K562 (cell line): ENCODE measurements around the gene METTL21C. TPM values are rescaled to one million over a fixed set of nuclear protein-coding genes. Genes with fewer than 3 reads are reported as not detected.

ENCODE experiments used
- ATAC-seq: fragments of 200-7000 bp; cut with Tn5 transposase; 3 replicates; pipeline ENCODE4 v1.9.1; 2020; ENCODE audit warnings: moderate library complexity
- BruUV-seq: library from RNA; stranded (reverse); fragments of 400-500 nt; replicated peaks from 2 replicates; lab custom pipeline; 2021; lab: Mats Ljungman, UMichigan
- CTCF ChIA-PET: fragments of 300-600 bp; formaldehyde crosslinking; extraction: SDS; loops from one replicate; lab custom pipeline; 2021; ENCODE audit warnings: low intra/inter-chr PET ratio; lab: Yijun Ruan, JAX
- POLR2A ChIA-PET: fragments of 300-600, 350-650 bp; sonication (Branson Sonifier 250); formaldehyde crosslinking; extraction: SDS; loops from one replicate; lab custom pipeline; 2021; ENCODE audit warnings: antibody characterized with exemption, inconsistent platforms; lab: Yijun Ruan, JAX
- DNase-seq, 4 experiments: peaks; one replicate each; pipeline versions ENCODE4 v3.0.0 to v3.0.0-alpha.2; 2011 to 2018; ENCODE audit warnings: low spot score in 3 of 4, mixed read lengths in 3 of 4; ENCODE audit errors: extremely low read depth in 1 of 4
- FAIRE-seq: peaks from 2 replicates; lab custom pipeline; 2011; peaks lifted over from hg19 to GRCh38; lab: Jason Lieb, UNC
- H2AFZ ChIP-seq: 2 replicates; pipeline ENCODE4 v1.6.0; 2011; ENCODE audit warnings: low read depth, low read length, control low read depth, inconsistent platforms
- H3K27ac ChIP-seq: fragments of 200-600 bp; 3 replicates; pipeline ENCODE4 v1.8.0; 2011; ENCODE audit warnings: low read depth, mild to moderate bottlenecking, control low read depth, inconsistent platforms, low read length, moderate library complexity, mixed read lengths; ENCODE audit errors: extremely low read depth
- H3K27me3 ChIP-seq, 2 experiments: fragments of 300-600 bp in 1 of 2; 2 replicates in 1 of 2; 3 replicates in 1 of 2; pipeline versions ENCODE4 v1.6.0 to v1.8.0; 2011; ENCODE audit warnings: inconsistent platforms in 2 of 2, low read length in 2 of 2, mild to moderate bottlenecking in 1 of 2, mixed read lengths in 1 of 2, moderate library complexity in 1 of 2; ENCODE audit not compliant: control insufficient read depth in 2 of 2, insufficient read depth in 2 of 2
- H3K36me3 ChIP-seq: fragments of 300-600 bp; 3 replicates; pipeline ENCODE4 v1.8.0; 2011; ENCODE audit warnings: mild to moderate bottlenecking, low read length, inconsistent platforms; ENCODE audit not compliant: control insufficient read depth, insufficient read depth
- H3K4me1 ChIP-seq, 2 experiments: fragments of 200-600 bp in 1 of 2; replicated peaks in 1 of 2; 2 replicates in 1 of 2; 3 replicates in 1 of 2; pipeline versions ENCODE4 v1.5.1 to v1.8.0; 2011; ENCODE audit warnings: inconsistent platforms in 2 of 2, low read length in 2 of 2, mild to moderate bottlenecking in 1 of 2, mixed read lengths in 1 of 2, moderate library complexity in 1 of 2; ENCODE audit not compliant: control insufficient read depth in 2 of 2, insufficient read depth in 2 of 2
- H3K4me2 ChIP-seq: 2 replicates; pipeline ENCODE4 v1.6.1; 2011; ENCODE audit warnings: low read length, control low read depth, inconsistent platforms, mixed read lengths; ENCODE audit not compliant: insufficient read depth
- H3K4me3 ChIP-seq: fragments of 200-600 bp; sonication (generic), shearing (Covaris generic); 2 replicates; pipeline ENCODE4 v1.5.1; 2016; ENCODE audit warnings: control low read depth, inconsistent platforms
- H3K79me2 ChIP-seq: fragments of 200-600 bp; 3 replicates; pipeline ENCODE4 v1.8.0; 2011; ENCODE audit warnings: low read length, inconsistent platforms; ENCODE audit not compliant: control insufficient read depth, insufficient read depth
- H3K9ac ChIP-seq, 2 experiments: 2 replicates each; pipeline versions ENCODE4 v1.6.0 to v1.6.1; 2011; ENCODE audit warnings: low read depth in 2 of 2, low read length in 2 of 2, control low read depth in 1 of 2, inconsistent platforms in 1 of 2, mild to moderate bottlenecking in 1 of 2, mixed read lengths in 1 of 2; ENCODE audit not compliant: insufficient read depth in 1 of 2
- H3K9me1 ChIP-seq: one replicate; pipeline ENCODE4 v1.6.0; 2011; ENCODE audit warnings: inconsistent platforms, mild to moderate bottlenecking, low read length, moderate library complexity; ENCODE audit not compliant: control insufficient read depth, insufficient read depth
- H3K9me3 ChIP-seq: replicated peaks from 2 replicates; pipeline ENCODE4 v1.5.1; 2011; ENCODE audit warnings: low read depth, low read length, inconsistent platforms; ENCODE audit not compliant: control insufficient read depth, insufficient read depth
- H4K20me1 ChIP-seq: replicated peaks from 2 replicates; pipeline ENCODE4 v1.6.1; 2011; ENCODE audit warnings: low read length, inconsistent platforms, mixed read lengths; ENCODE audit not compliant: control insufficient read depth, insufficient read depth
- EP300 ChIP-seq: IDR thresholded peaks from 2 replicates; pipeline ENCODE4 v1.6.1; 2012; ENCODE audit warnings: low read length, improper control_type of control experiment
- ETV5 ChIP-seq: sonication (generic); formaldehyde crosslinking; IDR thresholded peaks from 2 replicates; pipeline ENCODE4 v1.4.0; 2020; ENCODE audit warnings: low read depth, mild to moderate bottlenecking, missing genetic modification reagents
- HDAC6 ChIP-seq: IDR thresholded peaks from 2 replicates; pipeline ENCODE4 v1.6.1; 2012; ENCODE audit warnings: low read depth, mild to moderate bottlenecking, control low read depth, inconsistent platforms, low read length, moderate library complexity
- KLF13 ChIP-seq: fragments of 450-650 bp; IDR thresholded peaks from 2 replicates; pipeline ENCODE4 v1.6.1; 2016; ENCODE audit warnings: missing genetic modification characterization, low read depth, mild to moderate bottlenecking, missing compliant biosample characterization, moderate library complexity, borderline replicate concordance
- LEF1 ChIP-seq: fragments of 450-650 bp; IDR thresholded peaks from 2 replicates; pipeline ENCODE4 v1.6.1; 2016; ENCODE audit warnings: mild to moderate bottlenecking
- MCM7 ChIP-seq, 2 experiments: fragments of 450-650 bp; IDR thresholded peaks; 2 replicates each; pipeline ENCODE4 v1.6.1; 2016 to 2018
- NEUROD1 ChIP-seq: fragments of 150-350 bp; IDR thresholded peaks from 2 replicates; pipeline ENCODE4 v1.6.1; 2014; ENCODE audit warnings: borderline replicate concordance, low read length, low read depth; ENCODE audit not compliant: partially characterized antibody
- NR1H2 ChIP-seq: sonication (generic); formaldehyde crosslinking; IDR thresholded peaks from 2 replicates; pipeline ENCODE4 v1.4.0; 2020; ENCODE audit warnings: mild to moderate bottlenecking, missing genetic modification reagents
- NR2C1 ChIP-seq, 2 experiments: fragments of 450-650 bp; IDR thresholded peaks; 2 replicates each; pipeline ENCODE4 v1.6.1; 2017; ENCODE audit warnings: mild to moderate bottlenecking in 2 of 2, antibody characterized with exemption in 1 of 2, inconsistent platforms in 1 of 2, missing compliant biosample characterization in 1 of 2, missing genetic modification characterization in 1 of 2
- NR2C2 ChIP-seq, 2 experiments: fragments of 200-800 bp in 1 of 2; sonication (Bioruptor generic) in 1 of 2; sonication (generic) in 1 of 2; formaldehyde crosslinking in 1 of 2; IDR thresholded peaks; 2 replicates each; pipeline versions ENCODE4 v1.6.1 to v1.8.0; 2016 to 2022; ENCODE audit warnings: mild to moderate bottlenecking in 1 of 2, missing compliant biosample characterization in 1 of 2, missing genetic modification characterization in 1 of 2, missing genetic modification reagents in 1 of 2
- PHF21A ChIP-seq: fragments of 450-650 bp; IDR thresholded peaks from 2 replicates; pipeline ENCODE4 v1.6.1; 2017; ENCODE audit warnings: low read depth, borderline replicate concordance
- PHF8 ChIP-seq: fragments of 200-600 bp; sonication (generic); IDR thresholded peaks from 2 replicates; pipeline ENCODE4 v1.6.1; 2012; ENCODE audit warnings: mixed run types, mild to moderate bottlenecking, inconsistent platforms, low read length, moderate library complexity, borderline replicate concordance
- SUPT5H ChIP-seq: fragments of 450-650 bp; IDR thresholded peaks from 2 replicates; pipeline ENCODE4 v1.6.1; 2016
- ZNF184 ChIP-seq: sonication (generic); formaldehyde crosslinking; IDR thresholded peaks from 2 replicates; pipeline ENCODE4 v1.5.0; 2020; ENCODE audit warnings: missing genetic modification reagents
- ZNF347 ChIP-seq: fragments of 450-650 bp; formaldehyde crosslinking; IDR thresholded peaks from 2 replicates; pipeline ENCODE4 v1.4.0; 2020; ENCODE audit warnings: low read depth, mild to moderate bottlenecking, moderate library complexity
- ZNF780A ChIP-seq: fragments of 250-450 bp; sonication (Bioruptor Pico); IDR thresholded peaks from 2 replicates; pipeline ENCODE4 v1.5.0; 2021; ENCODE audit warnings: mild to moderate bottlenecking
- ZNF830 ChIP-seq: fragments of 250-450 bp; sonication (Bioruptor Pico); IDR thresholded peaks from 2 replicates; pipeline ENCODE4 v1.5.0; 2021; ENCODE audit warnings: mild to moderate bottlenecking
- WGBS: fragments of 100-300 bp; shearing (Covaris generic); methylation state at CpG from one replicate; pipeline ENCODE4 v1.1.6; 2016; ENCODE audit warnings: low coverage, mixed read lengths; ENCODE audit not compliant: insufficient coverage; ENCODE audit errors: missing lambda C conversion rate; 5-methylcytosine and 5-hydroxymethylcytosine counted together
- in situ Hi-C: fragments of 300-500 bp; cut with MboI; formaldehyde crosslinking; loops from 4 replicates; pipeline ENCODE4 v1.15.0; 2018; ENCODE audit warnings: inconsistent platforms, mixed read lengths
- intact Hi-C: fragments of 100-400 bp; cut with micrococcal nuclease; formaldehyde crosslinking; loops from 2 replicates; pipeline ENCODE4 v1.14.2; 2022
- polyA plus RNA-seq, 8 experiments: library from polyadenylated mRNA; depleted of rRNA in 4 of 8; stranded (reverse) in 5 of 8; unstranded in 3 of 8; fragments of >200 nt; fragmentation: Nextera tagmentation in 2 of 8; fragmentation: Illumina TruSeq in 1 of 8; extraction: Ambion mirVana in 2 of 8; extraction: Trizol in 1 of 8; gene quantifications; 2 replicates each; pipeline versions ENCODE4 v1.2.1 to v1.2.3, GENCODE V29; 2011 to 2014; ENCODE audit warnings: inconsistent platforms in 1 of 8, missing spikeins in 1 of 8
- total RNA-seq, 7 experiments: library from RNA; depleted of rRNA in 6 of 7; stranded (reverse); fragments of >200 nt in 6 of 7; fragmentation: Illumina TruSeq in 2 of 7; extraction: Trizol in 2 of 7; gene quantifications; 2 replicates each; pipeline versions ENCODE4 v1.2.1 to v1.2.3, GENCODE V29; 2011 to 2021; ENCODE audit warnings: low replicate concordance in 1 of 7
- TF ChIP-seq, protein P1 (sequence below): fragments of 250-450 bp; sonication (Bioruptor Pico); IDR thresholded peaks from 2 replicates; pipeline ENCODE4 v1.5.0; 2022; ENCODE audit warnings: mild to moderate bottlenecking

METTL21C gene
- total and polyA plus RNA-seq, 9 of the 15 experiments (the other 6 are each of a cell fraction or from before 2014, with no cell fraction given), result not detected

DNA sequence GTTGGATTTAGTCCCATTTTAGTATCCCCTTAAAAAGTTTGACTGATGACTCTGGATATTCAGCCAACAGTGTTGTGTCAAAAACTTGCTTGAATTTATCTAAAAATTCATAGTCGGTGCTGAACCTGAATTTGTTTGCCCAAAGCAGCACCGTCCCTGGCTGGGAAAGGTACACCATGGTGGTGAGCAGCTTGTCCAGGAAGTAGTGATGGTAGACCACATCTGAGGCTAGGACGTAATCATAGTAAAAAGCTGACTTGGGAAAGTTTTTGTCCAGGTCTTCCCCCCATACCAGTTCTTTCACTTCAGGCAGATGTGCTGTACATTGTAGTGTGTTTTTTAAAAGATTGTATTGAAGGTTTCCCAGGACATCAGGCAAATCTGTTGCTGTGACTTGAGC, 8.8 kb downstream of the METTL21C start (continued):
- TF ChIP-seq, protein P1, sequence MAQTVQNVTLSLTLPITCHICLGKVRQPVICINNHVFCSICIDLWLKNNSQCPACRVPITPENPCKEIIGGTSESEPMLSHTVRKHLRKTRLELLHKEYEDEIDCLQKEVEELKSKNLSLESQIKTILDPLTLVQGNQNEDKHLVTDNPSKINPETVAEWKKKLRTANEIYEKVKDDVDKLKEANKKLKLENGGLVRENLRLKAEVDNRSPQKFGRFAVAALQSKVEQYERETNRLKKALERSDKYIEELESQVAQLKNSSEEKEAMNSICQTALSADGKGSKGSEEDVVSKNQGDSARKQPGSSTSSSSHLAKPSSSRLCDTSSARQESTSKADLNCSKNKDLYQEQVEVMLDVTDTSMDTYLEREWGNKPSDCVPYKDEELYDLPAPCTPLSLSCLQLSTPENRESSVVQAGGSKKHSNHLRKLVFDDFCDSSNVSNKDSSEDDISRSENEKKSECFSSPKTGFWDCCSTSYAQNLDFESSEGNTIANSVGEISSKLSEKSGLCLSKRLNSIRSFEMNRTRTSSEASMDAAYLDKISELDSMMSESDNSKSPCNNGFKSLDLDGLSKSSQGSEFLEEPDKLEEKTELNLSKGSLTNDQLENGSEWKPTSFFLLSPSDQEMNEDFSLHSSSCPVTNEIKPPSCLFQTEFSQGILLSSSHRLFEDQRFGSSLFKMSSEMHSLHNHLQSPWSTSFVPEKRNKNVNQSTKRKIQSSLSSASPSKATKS, result no peak

DNA sequence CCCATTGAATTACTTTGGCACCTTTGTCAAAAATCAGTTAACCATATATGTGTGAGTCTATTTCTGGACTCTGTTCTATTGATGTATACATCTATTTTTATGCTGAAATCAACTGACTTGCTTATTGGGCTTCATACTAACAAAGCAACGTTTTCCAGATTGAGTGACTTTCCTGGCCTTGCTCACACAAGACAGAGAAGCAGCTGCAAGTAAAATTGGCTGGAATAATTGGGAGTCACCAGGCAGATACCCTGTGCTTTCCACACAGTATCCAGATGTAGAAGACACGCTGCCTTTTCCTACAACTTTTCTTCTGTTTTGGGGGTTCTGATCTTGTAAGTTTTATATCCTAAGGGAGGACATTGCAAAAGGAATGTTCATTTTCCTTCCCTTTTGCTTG, 11.2 kb downstream of the METTL21C start:
- H3K4me2 ChIP-seq, result no peak overlapping the region
- H3K9me1 ChIP-seq, result no peaks in the 10 kb centered on the region
- ATAC-seq (no peak), DNase-seq (no peak), FAIRE-seq (no peak)
- intact Hi-C loops, result no loop called here
- H3K27me3 ChIP-seq, result no peaks in the 10 kb centered on the region; a peak in 2 of 5 replicates
- WGBS, result 33% methylated on average over 2 of the region's 2 CpGs
- in situ Hi-C loops, result no loop called here
- CTCF ChIA-PET, result no interaction called here
- peaks cover 9% of the 10 kb centered on the region; the same call in 1 of the 3 replicates for H3K36me3 ChIP-seq
- TF ChIP-seq ZNF347 (no peak), KLF13 (no peak), LEF1 (no peak), ETV5 (no peak), NR2C1 (IDR thresholded peaks at IDR 0.05) (no peak), NR2C1 (tag; IDR thresholded peaks at IDR 0.05) (no peak), ZNF780A (no peak), PHF8 (no peak), NR1H2 (CRISPR knock-in tag) (no peak), ZNF830 (CRISPR knock-in tag) (no peak), SUPT5H (no peak), NEUROD1 (no peak), PHF21A (no peak), HDAC6 (no peak), NR2C2 (CRISPR knock-in tag; IDR thresholded peaks at IDR 0.05) (no peak), NR2C2 (tag; IDR thresholded peaks at IDR 0.05) (no peak), EP300 (no peak), MCM7 (IDR thresholded peaks at IDR 0.05) (no peak), ZNF184 (CRISPR knock-in tag) (no peak)
- no TSS peak for BruUV-seq
- no peaks in the 10 kb centered on the region for H3K9me3 ChIP-seq
- no peak overlapping the region for H3K9ac ChIP-seq
- no peak overlapping the region for H3K4me3 ChIP-seq
- H3K79me2 ChIP-seq, result no peaks in the 10 kb centered on the region
- H2AFZ ChIP-seq, result no peak overlapping the region
- POLR2A ChIA-PET, result interaction anchor here (1.2 kb wide), 1 partner anchor 9 kb away, joined by 4 read pairs; no protein-coding TSS in a partner anchor
- no peaks in the 10 kb centered on the region for H3K4me1 ChIP-seq
- no peaks in the 10 kb centered on the region for H4K20me1 ChIP-seq
- H3K27ac ChIP-seq, result no peak overlapping the region
